Kidney epithelial cell (primary cell): ENCODE data around the gene HIC2. TPM values are rescaled to one million over a fixed set of nuclear protein-coding genes. Genes with fewer than 3 reads are reported as not detected.
"Not testable (repeated sequence)": the region's sequence is repeated elsewhere in the genome, so short reads cannot be mapped to it uniquely, and the experiment has no call there.

ENCODE experiments used
- DNase-seq: peaks from one replicate; pipeline ENCODE4 v3.0.0-alpha.2; 2010; ENCODE audit warnings: low read depth
- H3K27me3 ChIP-seq: 2 replicates; pipeline ENCODE4 v1.6.0; 2011; ENCODE audit warnings: low read length; ENCODE audit not compliant: control insufficient read depth, insufficient read depth
- H3K36me3 ChIP-seq: 2 replicates; pipeline ENCODE4 v1.5.1; 2011; ENCODE audit warnings: low read length; ENCODE audit not compliant: control insufficient read depth, insufficient read depth
- H3K4me3 ChIP-seq: 2 replicates; pipeline ENCODE4 v1.5.1; 2011; ENCODE audit warnings: low read depth, mild to moderate bottlenecking, control low read depth, low read length
- total RNA-seq: library from RNA; depleted of rRNA; stranded (reverse); fragments of >200 nt; gene quantifications from 2 replicates; pipeline ENCODE4 v1.2.3, GENCODE V29; 2015

HIC2 gene
- total RNA-seq = 5.0 and 5.9 TPM in 2 replicates

DNA sequence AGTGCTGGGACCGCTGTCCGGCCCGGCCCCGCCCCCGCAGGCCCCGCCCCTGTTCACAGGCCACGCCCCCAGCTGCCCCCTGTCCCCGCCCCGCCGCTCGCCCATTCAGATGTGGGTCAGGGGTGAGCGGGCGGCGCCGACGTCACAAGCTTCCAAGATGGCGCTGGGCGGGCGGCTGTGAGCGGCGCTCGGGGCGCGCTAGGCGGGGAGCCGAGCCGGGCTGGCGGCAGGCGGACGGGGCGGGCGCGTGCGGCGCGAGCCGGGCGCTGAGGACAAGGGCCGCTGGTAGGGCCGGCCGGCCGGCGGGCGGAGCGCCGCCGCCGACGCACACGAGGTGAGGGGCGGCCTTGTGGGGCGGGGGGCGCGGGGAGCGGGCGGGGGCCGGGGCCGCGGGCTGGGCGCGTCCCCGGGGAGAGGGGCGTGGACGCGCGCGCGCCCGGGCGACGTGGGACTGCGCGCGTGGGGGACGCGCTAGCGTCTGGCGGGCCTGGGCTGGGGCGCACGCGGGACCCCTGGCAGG, at the start of gene HIC2:
HIC2 (plus strand) TSS at position 145 of the 520 bp plus-strand sequence. CDS start 25,461 bp downstream, outside the sequence.
- DNase-seq, H3K36me3 ChIP-seq, H3K27me3 ChIP-seq: not testable (repeated sequence)
- H3K4me3 ChIP-seq = peak within 1 kb of the TSS; percentile 47

GRCh38 chr22:21368603-21369310, 48.4 kb upstream of the HIC2 start:
- not testable (repeated sequence) for H3K4me3 ChIP-seq, DNase-seq, H3K36me3 ChIP-seq, H3K27me3 ChIP-seq

GRCh38 chr22:21375880-21376279, 41.3 kb upstream of the HIC2 start:
- not testable (repeated sequence) for H3K36me3 ChIP-seq, DNase-seq, H3K27me3 ChIP-seq, H3K4me3 ChIP-seq

DNA sequence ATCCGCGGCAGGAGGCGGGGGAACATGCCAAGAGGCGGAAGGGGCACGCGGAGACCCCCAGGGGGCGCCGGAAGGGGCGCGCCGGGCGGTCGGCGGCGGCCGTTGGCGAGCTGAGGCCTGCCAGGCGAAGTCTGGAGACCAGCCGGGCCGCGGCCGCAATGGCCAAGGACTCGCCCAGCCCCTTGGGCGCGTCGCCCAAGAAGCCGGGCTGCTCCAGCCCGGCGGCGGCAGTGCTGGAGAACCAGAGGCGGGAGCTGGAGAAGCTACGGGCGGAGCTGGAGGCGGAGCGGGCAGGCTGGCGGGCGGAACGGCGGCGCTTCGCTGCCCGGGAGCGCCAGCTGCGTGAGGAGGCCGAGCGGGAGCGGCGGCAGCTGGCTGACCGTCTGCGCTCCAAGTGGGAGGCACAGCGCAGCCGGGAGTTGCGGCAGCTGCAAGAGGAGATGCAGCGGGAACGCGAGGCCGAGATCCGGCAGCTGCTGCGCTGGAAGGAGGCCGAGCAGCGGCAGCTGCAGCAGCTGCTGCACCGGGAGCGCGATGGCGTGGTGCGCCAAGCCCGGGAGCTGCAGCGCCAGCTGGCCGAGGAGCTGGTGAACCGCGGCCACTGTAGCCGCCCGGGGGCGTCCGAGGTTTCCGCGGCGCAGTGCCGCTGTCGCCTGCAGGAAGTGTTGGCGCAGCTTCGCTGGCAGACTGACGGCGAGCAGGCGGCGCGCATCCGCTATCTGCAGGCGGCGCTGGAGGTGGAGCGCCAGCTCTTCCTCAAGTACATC, 33.3 kb upstream of the HIC2 start, which contains the start of gene RIMBP3B:
RIMBP3B (plus strand) TSS at position 51 of the 767 bp plus-strand sequence; CDS start at position 159, 108 bp downstream.
- not testable (repeated sequence) for DNase-seq, H3K36me3 ChIP-seq, H3K27me3 ChIP-seq, H3K4me3 ChIP-seq

- not testable (repeated sequence) for H3K4me3 ChIP-seq, DNase-seq, H3K36me3 ChIP-seq, H3K27me3 ChIP-seq
These were observed 32.5 kb upstream of the HIC2 start for GRCh38 chr22:21384468-21385357.

DNA sequence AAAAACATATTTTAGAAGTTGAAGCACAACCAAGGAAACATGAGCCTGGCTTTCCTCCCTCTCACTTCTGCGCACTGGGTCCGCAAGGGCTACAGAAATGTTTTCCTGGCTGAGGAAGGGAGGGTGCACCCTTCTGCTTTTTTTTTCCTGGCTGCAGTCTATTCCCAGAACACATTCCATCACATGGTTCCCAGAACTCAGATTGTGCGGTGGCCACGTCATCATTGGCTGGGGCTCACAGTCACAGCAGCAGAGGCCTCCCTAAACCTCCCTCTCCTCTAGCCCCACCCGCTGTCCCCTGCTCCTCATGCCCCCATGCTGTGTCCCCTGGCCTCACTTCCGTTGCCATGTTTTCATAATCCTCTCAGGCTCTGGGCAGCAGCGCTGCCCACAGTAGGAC, 27.7 kb upstream of the HIC2 start:
- H3K36me3 ChIP-seq, H3K27me3 ChIP-seq, H3K4me3 ChIP-seq, DNase-seq: not testable (repeated sequence)

DNA sequence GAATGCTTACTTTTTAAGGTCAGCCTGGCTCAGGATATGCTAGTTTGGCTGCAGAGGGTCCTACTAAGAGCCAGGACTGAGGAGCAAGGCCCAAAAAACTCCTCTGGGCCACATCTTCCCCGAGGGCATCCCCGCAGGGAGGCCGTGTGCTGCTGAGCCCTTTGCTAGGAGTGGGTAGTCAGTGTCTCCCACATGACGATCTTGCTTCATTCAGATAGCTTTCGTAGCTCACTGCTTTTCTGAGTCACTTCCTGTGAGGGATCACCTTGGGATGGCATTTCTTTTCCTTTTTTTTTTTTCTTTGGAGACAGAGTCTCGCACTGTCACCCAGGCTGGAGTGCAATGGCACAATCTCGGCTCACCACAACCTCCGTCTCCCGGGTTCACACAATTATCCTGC, 27.2 kb upstream of the HIC2 start:
- H3K27me3 ChIP-seq, H3K4me3 ChIP-seq, DNase-seq, H3K36me3 ChIP-seq: not testable (repeated sequence)

- not testable (repeated sequence) for DNase-seq, H3K4me3 ChIP-seq, H3K27me3 ChIP-seq, H3K36me3 ChIP-seq
These were observed 22.6 kb upstream of the HIC2 start for GRCh38 chr22:21394613-21395012.

GRCh38 chr22:21401197-21401969, 15.8 kb upstream of the HIC2 start:
- not testable (repeated sequence) for H3K36me3 ChIP-seq, H3K4me3 ChIP-seq, DNase-seq, H3K27me3 ChIP-seq

DNA sequence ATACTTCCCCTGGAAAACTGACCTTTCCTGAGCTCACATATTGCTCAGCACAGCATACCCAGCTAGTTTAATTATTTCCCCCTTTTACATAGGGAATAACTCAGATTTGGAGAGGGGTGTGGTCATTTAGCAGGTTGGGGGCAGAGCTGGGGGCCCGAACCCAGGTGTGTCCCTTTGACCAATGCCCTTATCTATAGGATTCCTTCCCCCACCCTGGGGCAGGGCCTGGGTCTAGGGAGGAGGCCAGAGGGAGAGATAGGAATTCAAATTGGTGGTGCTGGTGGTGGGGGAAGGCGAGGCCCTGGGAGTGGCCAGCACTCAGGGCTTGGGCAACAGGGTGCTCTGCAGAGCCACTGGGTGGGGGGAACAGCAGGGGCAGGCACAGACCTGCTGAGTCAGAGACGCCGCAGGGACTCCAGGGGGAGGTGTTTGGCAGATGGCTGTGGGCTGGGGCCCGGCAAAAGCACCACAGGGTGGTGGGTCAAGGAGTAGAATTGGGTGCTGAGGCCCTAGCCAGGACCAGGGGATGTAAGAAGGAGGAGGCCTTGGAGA, 14.3 kb upstream of the HIC2 start:
- not testable (repeated sequence) for H3K4me3 ChIP-seq, H3K27me3 ChIP-seq

DNA sequence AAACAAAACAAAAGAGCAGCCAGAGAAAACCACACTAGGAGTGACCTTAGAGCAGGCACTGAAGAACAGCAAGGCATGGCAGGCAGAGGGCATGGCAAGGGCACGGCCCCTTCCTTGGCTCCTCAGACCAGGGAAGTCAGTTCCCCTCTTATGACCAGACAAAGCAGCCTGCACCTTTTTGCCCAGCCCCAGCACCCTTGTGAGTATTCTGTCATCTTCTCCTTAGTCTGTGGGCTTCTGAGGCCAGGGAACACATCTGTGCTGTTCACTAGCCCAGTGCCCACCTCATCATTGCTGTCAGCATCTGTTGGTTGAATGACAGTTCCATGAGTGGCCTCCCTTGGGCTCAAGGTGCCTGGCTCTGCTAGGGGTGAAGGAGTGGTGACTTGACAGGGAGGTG, 10.0 kb upstream of the HIC2 start:
- not testable (repeated sequence) for DNase-seq, H3K27me3 ChIP-seq, H3K4me3 ChIP-seq, H3K36me3 ChIP-seq

More for the DNA sequence above, 14.3 kb upstream of the HIC2 start:
- not testable (repeated sequence) for H3K36me3 ChIP-seq, DNase-seq

- H3K27me3 ChIP-seq = not testable (repeated sequence)
These were observed 9.4 kb upstream of the HIC2 start for GRCh38 chr22:21407792-21408191.

GRCh38 chr22:21416375-21416774, 796 bp upstream of the HIC2 start:
- not testable (repeated sequence) for DNase-seq

More at GRCh38 chr22:21407792-21408191, 9.4 kb upstream of the HIC2 start:
- DNase-seq, H3K4me3 ChIP-seq, H3K36me3 ChIP-seq: not testable (repeated sequence)

More at GRCh38 chr22:21416375-21416774, 796 bp upstream of the HIC2 start:
- H3K36me3 ChIP-seq, H3K27me3 ChIP-seq, H3K4me3 ChIP-seq: not testable (repeated sequence)
